ENCODE measurements around the gene CABP1. TPM values are rescaled to one million over a fixed set of nuclear protein-coding genes. Genes with fewer than 3 reads are reported as not detected.

Gene CABP1
- total and polyA plus RNA-seq, 10 of the 15 experiments (the other 5 are each of a cell fraction or from before 2014, with no cell fraction given), result 0.16 to 2.4 (median 0.80) TPM; not detected in 2

- peak overlapping the region; percentile 89 for H3K4me2 ChIP-seq (ENCODE audit: control insufficient read depth, insufficient read depth)
- H2AFZ ChIP-seq (ENCODE audit: control insufficient read depth, low read depth, low read length), result peak overlapping the region; percentile 80
- no TSS peak for BruUV-seq (replicated peaks)
- peaks cover 15% of the 10 kb centered on the region for H3K79me2 ChIP-seq (ENCODE audit: control insufficient read depth, insufficient read depth, low read length)
- in situ Hi-C loops (cut with MboI), result loop anchor here (5.0 kb wide), 2 partner anchors 64 to 129 kb away; partner anchors contain the start of gene POP5
- FAIRE-seq (no peak), DNase-seq (ENCODE audit: low read depth, low spot score) (no peak), ATAC-seq (no peak)
- H3K27me3 ChIP-seq (replicated peaks in 1 of 2; ENCODE audit: control insufficient read depth in 2 of 2, insufficient read depth in 2 of 2, low read length in 1 of 2), result no peaks in the 10 kb centered on the region
- no peaks in the 10 kb centered on the region for H3K9me3 ChIP-seq (replicated peaks; ENCODE audit: control insufficient read depth, insufficient read depth, low read length)
- H3K36me3 ChIP-seq (ENCODE audit: control insufficient read depth in 2 of 2, insufficient read depth in 2 of 2, low read length in 1 of 2), result peaks cover 0 to 15% of the 10 kb centered on the region in 2 experiments; a peak in 3 of 4 replicates
- ChIA-PET SMC1A (ENCODE audit: uncharacterized antibody, unreplicated experiment) (interaction anchor here (0.7 to 5.3 kb wide), 12 partner anchors 17 to 260 kb away, joined by 3 to 68 read pairs (median 5); partner anchors contain the start of genes MLEC and POP5), POLR2A (interaction anchor here (0.9 to 2.4 kb wide), 4 partner anchors 20 to 101 kb away, joined by 3 to 7 read pairs (median 4); partner anchors contain the start of gene MLEC), CTCF (interaction anchor here (0.6 to 5.5 kb wide), 15 partner anchors 9 to 260 kb away, joined by 3 to 88 read pairs (median 4); partner anchors contain the start of gene POP5), RAD21 (ENCODE audit: unreplicated experiment) (interaction anchor here (0.7 to 3.9 kb wide), 11 partner anchors 10 to 260 kb away, joined by 3 to 37 read pairs (median 5); partner anchors contain the start of genes MLEC and POP5)
- peaks cover 15% of the 10 kb centered on the region for H3K4me1 ChIP-seq (ENCODE audit: control insufficient read depth, insufficient read depth, low read length)
- peak overlapping the region; percentile 68 for H3K4me3 ChIP-seq
- peak overlapping the region; percentile 81 for H3K9ac ChIP-seq (ENCODE audit: control insufficient read depth, insufficient read depth, low read length)
- WGBS (ENCODE audit: insufficient coverage, insufficient replicate concordance, low lambda C conversion rate, missing lambda C conversion rate), result 50% methylated on average over 6 of the region's 6 CpGs
- no peaks in the 10 kb centered on the region for H4K20me1 ChIP-seq (ENCODE audit: control insufficient read depth, insufficient read depth)
- intact Hi-C loops (cut with micrococcal nuclease; ENCODE audit: unreplicated experiment), result loop anchor here (5.0 kb wide), 2 partner anchors 84 to 261 kb away; no protein-coding TSS in a partner anchor
- peak overlapping the region; percentile 62 for H3K27ac ChIP-seq (ENCODE audit: control insufficient read depth, insufficient read depth)
- TF ChIP-seq SREBF1 (IDR thresholded peaks at IDR 0.05; ENCODE audit: low read length), result no peak
- no peak for TF ChIP-seq POU2F2 (IDR thresholded peaks at IDR 0.05; ENCODE audit: borderline replicate concordance, low read depth, low read length)
- no peak for TF ChIP-seq ZNF207 (IDR thresholded peaks at IDR 0.05; ENCODE audit: borderline replicate concordance)
- TF ChIP-seq CBX5 (IDR thresholded peaks at IDR 0.05; ENCODE audit: low read depth), result no peak
- TF ChIP-seq ATF7 (IDR thresholded peaks at IDR 0.05; ENCODE audit: low read depth), result no peak
- no peak for TF ChIP-seq RBBP5 (conservative IDR thresholded peaks at IDR 0.05)
- TF ChIP-seq FOXM1 (IDR thresholded peaks at IDR 0.05; ENCODE audit: low read depth, low read length), result no peak
- TF ChIP-seq RELB (IDR thresholded peaks at IDR 0.05; ENCODE audit: low read depth), result no peak
- TF ChIP-seq, protein P1, sequence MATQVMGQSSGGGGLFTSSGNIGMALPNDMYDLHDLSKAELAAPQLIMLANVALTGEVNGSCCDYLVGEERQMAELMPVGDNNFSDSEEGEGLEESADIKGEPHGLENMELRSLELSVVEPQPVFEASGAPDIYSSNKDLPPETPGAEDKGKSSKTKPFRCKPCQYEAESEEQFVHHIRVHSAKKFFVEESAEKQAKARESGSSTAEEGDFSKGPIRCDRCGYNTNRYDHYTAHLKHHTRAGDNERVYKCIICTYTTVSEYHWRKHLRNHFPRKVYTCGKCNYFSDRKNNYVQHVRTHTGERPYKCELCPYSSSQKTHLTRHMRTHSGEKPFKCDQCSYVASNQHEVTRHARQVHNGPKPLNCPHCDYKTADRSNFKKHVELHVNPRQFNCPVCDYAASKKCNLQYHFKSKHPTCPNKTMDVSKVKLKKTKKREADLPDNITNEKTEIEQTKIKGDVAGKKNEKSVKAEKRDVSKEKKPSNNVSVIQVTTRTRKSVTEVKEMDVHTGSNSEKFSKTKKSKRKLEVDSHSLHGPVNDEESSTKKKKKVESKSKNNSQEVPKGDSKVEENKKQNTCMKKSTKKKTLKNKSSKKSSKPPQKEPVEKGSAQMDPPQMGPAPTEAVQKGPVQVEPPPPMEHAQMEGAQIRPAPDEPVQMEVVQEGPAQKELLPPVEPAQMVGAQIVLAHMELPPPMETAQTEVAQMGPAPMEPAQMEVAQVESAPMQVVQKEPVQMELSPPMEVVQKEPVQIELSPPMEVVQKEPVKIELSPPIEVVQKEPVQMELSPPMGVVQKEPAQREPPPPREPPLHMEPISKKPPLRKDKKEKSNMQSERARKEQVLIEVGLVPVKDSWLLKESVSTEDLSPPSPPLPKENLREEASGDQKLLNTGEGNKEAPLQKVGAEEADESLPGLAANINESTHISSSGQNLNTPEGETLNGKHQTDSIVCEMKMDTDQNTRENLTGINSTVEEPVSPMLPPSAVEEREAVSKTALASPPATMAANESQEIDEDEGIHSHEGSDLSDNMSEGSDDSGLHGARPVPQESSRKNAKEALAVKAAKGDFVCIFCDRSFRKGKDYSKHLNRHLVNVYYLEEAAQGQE (IDR thresholded peaks at IDR 0.05; ENCODE audit: low read depth, low read length), result no peak
- no peak for TF ChIP-seq CBX3 (IDR thresholded peaks at IDR 0.05; ENCODE audit: borderline replicate concordance, low read depth)
- TF ChIP-seq TCF3 (IDR thresholded peaks at IDR 0.05; ENCODE audit: borderline replicate concordance, insufficient read depth, low read depth, low read length), result no peak
- TF ChIP-seq RFX5 (IDR thresholded peaks at IDR 0.05; ENCODE audit: low read depth, low read length), result no peak
- no peak for TF ChIP-seq FOS (IDR thresholded peaks at IDR 0.05; ENCODE audit: borderline replicate concordance, extremely low read depth, insufficient read length)
- no peak for TF ChIP-seq ZNF217 (IDR thresholded peaks at IDR 0.05)
- no peak for TF ChIP-seq TCF7 (IDR thresholded peaks at IDR 0.05; ENCODE audit: borderline replicate concordance)
- TF ChIP-seq YBX1 (IDR thresholded peaks at IDR 0.05), result no peak
- no peak for TF ChIP-seq STAT1 (conservative IDR thresholded peaks at IDR 0.05)
- TF ChIP-seq, protein P2, sequence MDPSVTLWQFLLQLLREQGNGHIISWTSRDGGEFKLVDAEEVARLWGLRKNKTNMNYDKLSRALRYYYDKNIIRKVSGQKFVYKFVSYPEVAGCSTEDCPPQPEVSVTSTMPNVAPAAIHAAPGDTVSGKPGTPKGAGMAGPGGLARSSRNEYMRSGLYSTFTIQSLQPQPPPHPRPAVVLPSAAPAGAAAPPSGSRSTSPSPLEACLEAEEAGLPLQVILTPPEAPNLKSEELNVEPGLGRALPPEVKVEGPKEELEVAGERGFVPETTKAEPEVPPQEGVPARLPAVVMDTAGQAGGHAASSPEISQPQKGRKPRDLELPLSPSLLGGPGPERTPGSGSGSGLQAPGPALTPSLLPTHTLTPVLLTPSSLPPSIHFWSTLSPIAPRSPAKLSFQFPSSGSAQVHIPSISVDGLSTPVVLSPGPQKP (IDR thresholded peaks at IDR 0.05; ENCODE audit: low read depth, low read length), result no peak
- no peak for TF ChIP-seq EGR1 (IDR thresholded peaks at IDR 0.05; ENCODE audit: borderline replicate concordance in 1 of 2, low read depth in 2 of 2, low read length in 2 of 2)
- TF ChIP-seq NR2F1 (conservative IDR thresholded peaks at IDR 0.05), result no peak
These were observed 71.0 kb downstream of the CABP1 start for GRCh38 chr12:120711411-120711810.
